ENCODE data around the gene BATF2. TPM values are rescaled to one million over a fixed set of nuclear protein-coding genes. Genes with fewer than 3 reads are reported as not detected.

BATF2 gene
- total and polyA plus RNA-seq, 4 donors: 1.4 to 3.6 (median 2.2) TPM

Small RNA genes lying within 50 kb of the gene (microRNA-seq; reads per million reads assigned to microRNA genes)
- 3.0 to 6.0 reads per million in 2 donors for gene MIR6879

Other genes starting within 250 kb of the BATF2 start
- 10 to 100 TPM; 11.5 to 12.9 TPM for gene PYGM, start 237.0 kb downstream of the BATF2 start, total RNA-seq
- gene PYGM, start 237.0 kb downstream of the BATF2 start, polyA plus RNA-seq: 10 to 100 TPM in 1 of 2 donors, 1 to 10 TPM in 1; 1.9 to 12.5 TPM
- gene SF1, start 218.4 kb downstream of the BATF2 start, total RNA-seq: 100 to 1,000 TPM; 267 to 322 TPM
- gene SF1, start 218.4 kb downstream of the BATF2 start, polyA plus RNA-seq: 100 to 1,000 TPM in 1 of 2 donors, 10 to 100 TPM in 1; 46.6 to 136 TPM
- 10 to 100 TPM; 10.7 to 11.5 TPM for gene MAP4K2, start 193.8 kb downstream of the BATF2 start, total RNA-seq
- 10 to 100 TPM in 1 of 2 donors, 1 to 10 TPM in 1; 5.4 to 29.6 TPM for gene MAP4K2, start 193.8 kb downstream of the BATF2 start, polyA plus RNA-seq
- gene MEN1, start 186.4 kb downstream of the BATF2 start, total RNA-seq: 10 to 100 TPM; 14.5 to 18.0 TPM
- gene MEN1, start 186.4 kb downstream of the BATF2 start, polyA plus RNA-seq: 10 to 100 TPM in 1 of 2 donors, 1 to 10 TPM in 1; 9.1 to 18.8 TPM
- gene CDC42BPG, start 152.3 kb downstream of the BATF2 start, total RNA-seq: 1 to 10 TPM in 1 of 2 donors, under 1 TPM in 1; 0.29 to 1.2 TPM
- gene CDC42BPG, start 152.3 kb downstream of the BATF2 start, polyA plus RNA-seq: 1 to 10 TPM in 1 of 2 donors, under 1 TPM in 1; 0.56 to 6.0 TPM
- gene EHD1, start 118.3 kb downstream of the BATF2 start, total RNA-seq: 100 to 1,000 TPM in 1 of 2 donors, 10 to 100 TPM in 1; 61.8 to 122 TPM
- gene EHD1, start 118.3 kb downstream of the BATF2 start, polyA plus RNA-seq: 10 to 100 TPM; 14.4 to 28.8 TPM
- 10 to 100 TPM; 19.6 to 20.6 TPM for gene ATG2A, start 79.8 kb downstream of the BATF2 start, total RNA-seq
- 10 to 100 TPM in 1 of 2 donors, 1 to 10 TPM in 1; 7.0 to 34.9 TPM for gene ATG2A, start 79.8 kb downstream of the BATF2 start, polyA plus RNA-seq
- 10 to 100 TPM; 32.7 to 36.8 TPM for gene PPP2R5B, start 72.3 kb downstream of the BATF2 start, total RNA-seq
- 10 to 100 TPM in 1 of 2 donors, 1 to 10 TPM in 1; 9.5 to 28.6 TPM for gene PPP2R5B, start 72.3 kb downstream of the BATF2 start, polyA plus RNA-seq
- not detected for gene GPHA2, start 61.1 kb downstream of the BATF2 start, total RNA-seq
- under 1 TPM in 1 of 2 donors, not detected in 1; 0.43 TPM for gene GPHA2, start 61.1 kb downstream of the BATF2 start, polyA plus RNA-seq
- gene MAJIN, start 24.9 kb downstream of the BATF2 start, total RNA-seq: not detected
- not detected for gene MAJIN, start 24.9 kb downstream of the BATF2 start, polyA plus RNA-seq
- 10 to 100 TPM; 96.3 to 98.5 TPM for gene ARL2, start 17.2 kb upstream of the BATF2 start, total RNA-seq
- gene ARL2, start 17.2 kb upstream of the BATF2 start, polyA plus RNA-seq: 100 to 1,000 TPM; 151 to 175 TPM
- gene SNX15, start 30.5 kb upstream of the BATF2 start, total RNA-seq: 10 to 100 TPM; 19.9 to 26.1 TPM
- gene SNX15, start 30.5 kb upstream of the BATF2 start, polyA plus RNA-seq: 10 to 100 TPM; 21.7 to 26.2 TPM
- 1 to 10 TPM; 3.6 to 4.9 TPM for gene SAC3D1, start 44.2 kb upstream of the BATF2 start, total RNA-seq
- gene SAC3D1, start 44.2 kb upstream of the BATF2 start, polyA plus RNA-seq: 1 to 10 TPM; 5.4 to 7.5 TPM
- 10 to 100 TPM; 14.1 to 29.4 TPM for gene NAALADL1, start 61.6 kb upstream of the BATF2 start, total RNA-seq
- gene NAALADL1, start 61.6 kb upstream of the BATF2 start, polyA plus RNA-seq: 10 to 100 TPM; 25.8 to 45.9 TPM
- 1 to 10 TPM in 1 of 2 donors, under 1 TPM in 1; 0.81 to 1.0 TPM for gene CDCA5, start 87.1 kb upstream of the BATF2 start, total RNA-seq
- 1 to 10 TPM in 1 of 2 donors, under 1 TPM in 1; 1.00 to 2.5 TPM for gene CDCA5, start 87.1 kb upstream of the BATF2 start, polyA plus RNA-seq
- 10 to 100 TPM; 31.5 to 35.0 TPM for gene ZFPL1, start 87.3 kb upstream of the BATF2 start, total RNA-seq
- 10 to 100 TPM; 24.9 to 69.9 TPM for gene ZFPL1, start 87.3 kb upstream of the BATF2 start, polyA plus RNA-seq
- gene VPS51, start 99.2 kb upstream of the BATF2 start, total RNA-seq: 100 to 1,000 TPM; 101 to 121 TPM
- gene VPS51, start 99.2 kb upstream of the BATF2 start, polyA plus RNA-seq: 100 to 1,000 TPM in 1 of 2 donors, 10 to 100 TPM in 1; 73.0 to 191 TPM
- 1 to 10 TPM; 5.2 to 7.2 TPM for gene TM7SF2, start 114.9 kb upstream of the BATF2 start, total RNA-seq
- gene TM7SF2, start 114.9 kb upstream of the BATF2 start, polyA plus RNA-seq: 10 to 100 TPM in 1 of 2 donors, 1 to 10 TPM in 1; 4.0 to 11.8 TPM
- 1 to 10 TPM; 4.1 to 7.5 TPM for gene ZNHIT2, start 120.7 kb upstream of the BATF2 start, total RNA-seq
- 10 to 100 TPM in 1 of 2 donors, 1 to 10 TPM in 1; 3.4 to 12.9 TPM for gene ZNHIT2, start 120.7 kb upstream of the BATF2 start, polyA plus RNA-seq
- gene FAU, start 125.2 kb upstream of the BATF2 start, total RNA-seq: 100 to 1,000 TPM; 674 to 804 TPM
- 1,000 to 10,000 TPM; 1,037 to 1,172 TPM for gene FAU, start 125.2 kb upstream of the BATF2 start, polyA plus RNA-seq
- 10 to 100 TPM; 35.0 to 37.1 TPM for gene MRPL49, start 125.3 kb upstream of the BATF2 start, total RNA-seq
- gene MRPL49, start 125.3 kb upstream of the BATF2 start, polyA plus RNA-seq: 10 to 100 TPM; 44.2 to 52.2 TPM
- gene SYVN1, start 137.5 kb upstream of the BATF2 start, total RNA-seq: 10 to 100 TPM; 50.2 to 64.0 TPM
- 10 to 100 TPM in 1 of 2 donors, 1 to 10 TPM in 1; 5.5 to 26.2 TPM for gene SYVN1, start 137.5 kb upstream of the BATF2 start, polyA plus RNA-seq
- not detected for gene SPDYC, start 173.3 kb upstream of the BATF2 start, total RNA-seq
- not detected for gene SPDYC, start 173.3 kb upstream of the BATF2 start, polyA plus RNA-seq
- 100 to 1,000 TPM; 109 to 137 TPM for gene CAPN1, start 185.0 kb upstream of the BATF2 start, total RNA-seq
- gene CAPN1, start 185.0 kb upstream of the BATF2 start, polyA plus RNA-seq: 10 to 100 TPM; 75.5 to 96.3 TPM

Measured in aorta (tissue), 4 donors.